Endodermal cell (in vitro differentiated cells): ENCODE results near the gene NREP. TPM values are rescaled to one million over a fixed set of nuclear protein-coding genes. Genes with fewer than 3 reads are reported as not detected.

Source experiments
- DNase-seq: peaks from one replicate; pipeline ENCODE4 v3.0.0-alpha.2; 2017
- H3K27ac ChIP-seq: 2 replicates; pipeline ENCODE4 v1.5.1; 2013; ENCODE audit warnings: mild to moderate bottlenecking, low read depth, low read length, moderate library complexity
- H3K27me3 ChIP-seq: 2 replicates; pipeline ENCODE4 v1.6.1; 2013; ENCODE audit warnings: mild to moderate bottlenecking, low read length, moderate library complexity; ENCODE audit not compliant: insufficient read depth, control insufficient read depth, poor library complexity, severe bottlenecking
- H3K36me3 ChIP-seq: 2 replicates; pipeline ENCODE4 v1.7.0; 2013; ENCODE audit warnings: mild to moderate bottlenecking, low read length, moderate library complexity; ENCODE audit not compliant: control insufficient read depth, insufficient read depth
- H3K4me1 ChIP-seq: one replicate; pipeline ENCODE4 v1.7.0; 2013; ENCODE audit warnings: low read length; ENCODE audit not compliant: control insufficient read depth, insufficient read depth
- H3K4me3 ChIP-seq: 2 replicates; pipeline ENCODE4 v1.5.1; 2013; ENCODE audit warnings: mild to moderate bottlenecking, low read length, moderate library complexity
- H3K9ac ChIP-seq: 2 replicates; pipeline ENCODE4 v1.6.1; 2013; ENCODE audit warnings: mild to moderate bottlenecking, low read length, moderate library complexity; ENCODE audit not compliant: poor library complexity, severe bottlenecking; ENCODE audit errors: extremely low read depth
- H3K9me3 ChIP-seq: 2 replicates; pipeline ENCODE4 v1.6.1; 2013; ENCODE audit warnings: mild to moderate bottlenecking, low read length, moderate library complexity; ENCODE audit not compliant: control insufficient read depth
- H3K27ac Mint-ChIP-seq: 2 replicates; pipeline ENCODE4 v1.8.0; 2020; ENCODE audit warnings: mixed read lengths
- H3K27me3 Mint-ChIP-seq: 2 replicates; pipeline ENCODE4 v1.8.0; 2021; ENCODE audit warnings: mild to moderate bottlenecking, mixed read lengths; ENCODE audit not compliant: insufficient read depth
- H3K36me3 Mint-ChIP-seq: 2 replicates; pipeline ENCODE4 v1.8.0; 2020; ENCODE audit warnings: low read depth, mixed read lengths
- H3K4me1 Mint-ChIP-seq: 2 replicates; pipeline ENCODE4 v1.8.0; 2020; ENCODE audit warnings: mixed read lengths
- H3K4me3 Mint-ChIP-seq: 2 replicates; pipeline ENCODE4 v1.8.0; 2020; ENCODE audit warnings: mild to moderate bottlenecking, moderate library complexity, mixed read lengths
- H3K9me3 Mint-ChIP-seq: 2 replicates; pipeline ENCODE4 v1.8.0; 2020; ENCODE audit warnings: mild to moderate bottlenecking, mixed read lengths
- WGBS, 2 experiments: methylation state at CpG; one replicate each; pipeline versions ENCODE4 v1.1.5 to v1.1.7; 2013; ENCODE audit warnings: missing lambda C conversion rate in 2 of 2, mixed read lengths in 1 of 2; ENCODE audit not compliant: insufficient coverage in 1 of 2, insufficient read length in 1 of 2; 5-methylcytosine and 5-hydroxymethylcytosine counted together
- total RNA-seq, 2 donors: library from RNA; stranded (reverse); fragmentation: NEBNext Ultra II Directional in 1 of 2; extraction: Animal tissue kit (Norgen Biotek cat#: 25700) in 1 of 2; gene quantifications; 2 replicates in 1 of 2; 3 replicates in 1 of 2; pipeline ENCODE4 v1.2.1, GENCODE V29; 2021
- TF ChIP-seq, protein P1 (sequence below): fragments of 200-600 bp; sonication (generic); conservative IDR thresholded peaks from 2 replicates; pipeline ENCODE4 v1.5.0; 2021; ENCODE audit warnings: antibody characterized with exemption, mild to moderate bottlenecking

Gene NREP
- total RNA-seq, 2 donors from 2014 or later: 212 to 238 TPM

- WGBS, 2 experiments: 84 to 86% methylated on average over 1 of the region's 1 CpG
- Histone ChIP-seq H3K27me3 (no peaks in the 10 kb centered on the region), H3K36me3 (no peaks in the 10 kb centered on the region), H3K9ac (no peak overlapping the region), H3K27ac (no peak overlapping the region), H3K4me1 (peaks cover 2% of the 10 kb centered on the region), H3K9me3 (no peaks in the 10 kb centered on the region), H3K4me3 (no peak overlapping the region)
- DNase-seq: no peak
- peaks cover 2% of the 10 kb centered on the region for H3K27me3 Mint-ChIP-seq
- TF ChIP-seq, protein P1, sequence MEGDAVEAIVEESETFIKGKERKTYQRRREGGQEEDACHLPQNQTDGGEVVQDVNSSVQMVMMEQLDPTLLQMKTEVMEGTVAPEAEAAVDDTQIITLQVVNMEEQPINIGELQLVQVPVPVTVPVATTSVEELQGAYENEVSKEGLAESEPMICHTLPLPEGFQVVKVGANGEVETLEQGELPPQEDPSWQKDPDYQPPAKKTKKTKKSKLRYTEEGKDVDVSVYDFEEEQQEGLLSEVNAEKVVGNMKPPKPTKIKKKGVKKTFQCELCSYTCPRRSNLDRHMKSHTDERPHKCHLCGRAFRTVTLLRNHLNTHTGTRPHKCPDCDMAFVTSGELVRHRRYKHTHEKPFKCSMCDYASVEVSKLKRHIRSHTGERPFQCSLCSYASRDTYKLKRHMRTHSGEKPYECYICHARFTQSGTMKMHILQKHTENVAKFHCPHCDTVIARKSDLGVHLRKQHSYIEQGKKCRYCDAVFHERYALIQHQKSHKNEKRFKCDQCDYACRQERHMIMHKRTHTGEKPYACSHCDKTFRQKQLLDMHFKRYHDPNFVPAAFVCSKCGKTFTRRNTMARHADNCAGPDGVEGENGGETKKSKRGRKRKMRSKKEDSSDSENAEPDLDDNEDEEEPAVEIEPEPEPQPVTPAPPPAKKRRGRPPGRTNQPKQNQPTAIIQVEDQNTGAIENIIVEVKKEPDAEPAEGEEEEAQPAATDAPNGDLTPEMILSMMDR: no peak
- no peaks in the 10 kb centered on the region for H3K36me3 Mint-ChIP-seq
- peaks cover 31% of the 10 kb centered on the region for H3K4me1 Mint-ChIP-seq
- H3K9me3 Mint-ChIP-seq: peaks cover 12% of the 10 kb centered on the region
- H3K4me3 Mint-ChIP-seq: no peak overlapping the region
- H3K27ac Mint-ChIP-seq: no peak overlapping the region
Observed at GRCh38 chr5:111707630-111708164, 49.3 kb downstream of the NREP start.

- DNase-seq: no peak
- TF ChIP-seq, protein P1: no peak
- Mint-ChIP-seq H3K9me3 (peaks cover 1% of the 10 kb centered on the region), H3K36me3 (no peaks in the 10 kb centered on the region), H3K27ac (peak overlapping the region; percentile 26), H3K4me3 (no peak overlapping the region), H3K4me1 (peaks cover 31% of the 10 kb centered on the region), H3K27me3 (peaks cover 2% of the 10 kb centered on the region)
- H3K27ac ChIP-seq: no peak overlapping the region
- peaks cover 2% of the 10 kb centered on the region for H3K4me1 ChIP-seq
- H3K9me3 ChIP-seq: no peaks in the 10 kb centered on the region
- H3K9ac ChIP-seq: no peak overlapping the region
- 64% methylated on average over 3 of the region's 4 CpGs; no CpG with 5 or more reads in 1 of the 2 experiments for WGBS, 2 experiments
- H3K36me3 ChIP-seq: no peaks in the 10 kb centered on the region
- no peak overlapping the region for H3K4me3 ChIP-seq
- H3K27me3 ChIP-seq: no peaks in the 10 kb centered on the region
Observed at GRCh38 chr5:111706345-111706744, 50.6 kb downstream of the NREP start.

- H3K4me3 Mint-ChIP-seq: no peak overlapping the region
- Histone ChIP-seq H3K4me3 (no peak overlapping the region), H3K27me3 (no peaks in the 10 kb centered on the region), H3K9ac (no peak overlapping the region), H3K9me3 (no peaks in the 10 kb centered on the region), H3K27ac (no peak overlapping the region), H3K36me3 (no peaks in the 10 kb centered on the region), H3K4me1 (peaks cover 2% of the 10 kb centered on the region)
- H3K9me3 Mint-ChIP-seq: no peaks in the 10 kb centered on the region
- WGBS, 2 experiments: 63 to 100% methylated on average over 1 to 2 of the region's 2 CpGs
- peaks cover 31% of the 10 kb centered on the region for H3K4me1 Mint-ChIP-seq
- no peak for DNase-seq
- H3K27ac Mint-ChIP-seq: no peak overlapping the region
- H3K36me3 Mint-ChIP-seq: no peaks in the 10 kb centered on the region
- peaks cover 2% of the 10 kb centered on the region for H3K27me3 Mint-ChIP-seq
- TF ChIP-seq, protein P1: no peak
Observed at GRCh38 chr5:111704452-111705085, 52.4 kb downstream of the NREP start.
